ENCODE results near the gene TRIM26.

DNA sequence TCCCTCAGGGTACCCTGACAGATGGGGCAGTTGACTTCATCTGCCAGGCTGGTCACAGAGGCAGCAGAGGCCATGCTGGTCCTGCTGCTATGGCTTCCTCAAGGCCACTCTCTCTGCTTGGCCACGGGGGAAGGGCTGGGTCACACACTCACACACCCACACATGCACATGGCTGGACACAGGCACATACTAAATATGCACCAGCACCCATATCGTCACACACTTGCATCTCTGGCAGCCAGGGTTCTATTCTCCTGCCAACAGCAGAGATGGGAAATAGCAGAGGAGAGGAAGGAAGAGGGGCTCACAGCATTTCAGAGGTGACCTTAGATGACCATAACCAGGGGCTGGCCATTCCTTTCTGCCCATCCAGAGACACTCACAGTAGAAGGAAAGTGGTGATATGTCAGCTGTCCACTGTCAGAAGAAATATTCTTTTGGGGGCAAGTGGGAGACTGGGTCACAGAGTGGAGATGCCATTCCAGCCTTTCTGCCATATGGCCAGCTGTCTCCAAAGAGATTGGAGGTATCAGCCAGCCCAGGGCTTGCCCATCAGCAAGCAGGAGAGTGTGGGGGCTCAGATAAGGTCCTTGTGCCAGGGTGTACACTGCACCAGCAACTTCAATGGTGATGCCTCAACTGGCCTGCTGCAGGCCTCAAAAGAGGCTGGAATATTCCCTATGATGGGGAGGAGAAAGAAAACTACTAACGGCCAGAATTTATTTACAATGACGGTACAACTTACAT lies 52.2 kb downstream of the TRIM26 start, which contains the start of gene TRIM10:
- TF ChIP-seq TAF1 (IDR thresholded peaks at IDR 0.05; ENCODE audit: low read depth) (no peak), CTCF (IDR thresholded peaks at IDR 0.05; ENCODE audit: poor library complexity, severe bottlenecking) (no peak), REST (IDR thresholded peaks at IDR 0.05; ENCODE audit: borderline replicate concordance) (no peak), POLR2AphosphoS5 (IDR thresholded peaks at IDR 0.05) (no peak), EP300 (conservative IDR thresholded peaks at IDR 0.05; ENCODE audit: poor library complexity, severe bottlenecking) (no peak), EZH2 (IDR thresholded peaks at IDR 0.05; ENCODE audit: borderline replicate concordance, insufficient read depth, low read length, poor library complexity, severe bottlenecking) (no peak), SMC3 (conservative IDR thresholded peaks at IDR 0.05; ENCODE audit: poor library complexity) (no peak)

Data from neural cell (in vitro differentiated cells).